COR-L47 (cell line): ENCODE results near the gene ZNF512.

Source experiments
- DNase-seq: peaks from one replicate; lab custom pipeline; 2025; lab: John Stamatoyannopoulos, UW

ZNF512 gene

GRCh38 chr2:27638037-27638637, 55.3 kb downstream of the ZNF512 start:
- no peak for DNase-seq

GRCh38 chr2:27638709-27639108, 55.9 kb downstream of the ZNF512 start:
- DNase-seq, result no peak

- DNase-seq, result no peak
These were observed 57.9 kb downstream of the ZNF512 start for GRCh38 chr2:27640722-27641245.

GRCh38 chr2:27645197-27645596, 62.4 kb downstream of the ZNF512 start:
- DNase-seq, result no peak

- DNase-seq, result no peak
These were observed 64.4 kb downstream of the ZNF512 start for GRCh38 chr2:27647289-27647688.

- DNase-seq, result no peak
These were observed 64.9 kb downstream of the ZNF512 start for GRCh38 chr2:27647737-27648136.

- DNase-seq, result no peak
These were observed 68.2 kb downstream of the ZNF512 start for GRCh38 chr2:27651056-27651455.

GRCh38 chr2:27652341-27652740, 69.5 kb downstream of the ZNF512 start:
- DNase-seq, result no peak

GRCh38 chr2:27652790-27653189, 69.9 kb downstream of the ZNF512 start:
- no peak for DNase-seq

- no peak for DNase-seq
These were observed 70.6 kb downstream of the ZNF512 start for GRCh38 chr2:27653397-27653796.

- DNase-seq, result no peak
These were observed 72.5 kb downstream of the ZNF512 start for GRCh38 chr2:27655155-27655951.

- no peak for DNase-seq
These were observed 78.5 kb downstream of the ZNF512 start for GRCh38 chr2:27661371-27661770.

GRCh38 chr2:27663285-27664153, 80.7 kb downstream of the ZNF512 start, which contains the start of the genes SLC4A1AP and SUPT7L:
Gene SLC4A1AP (plus strand): TSS chr2:27663889. CDS start chr2:27663915, 26 bp downstream.
Gene SUPT7L (minus strand): TSS chr2:27663614. CDS start chr2:27662192, 1,422 bp downstream.
- DNase-seq, result peak; percentile 84

GRCh38 chr2:27664154-27664574, 81.3 kb downstream of the ZNF512 start:
- no peak for DNase-seq

- no peak for DNase-seq
These were observed 82.0 kb downstream of the ZNF512 start for GRCh38 chr2:27664622-27665363.

GRCh38 chr2:27667446-27667845, 84.6 kb downstream of the ZNF512 start:
- no peak for DNase-seq

- DNase-seq, result no peak
These were observed 88.4 kb downstream of the ZNF512 start for GRCh38 chr2:27671235-27671634.
